Stimulated activated CD4-positive, alpha-beta T cell treated with anti-CD3 and anti-CD28 coated beads, Interleukin-4, amount 100 ng/mL, for 48 hours (primary cell): ENCODE data around the gene SCN3A.

Experiments
- DNase-seq, 2 donors: peaks; one replicate each; pipeline ENCODE4 v3.0.0-alpha.2; 2020; ENCODE audit warnings: low read depth in 2 of 2

The SCN3A gene

DNA sequence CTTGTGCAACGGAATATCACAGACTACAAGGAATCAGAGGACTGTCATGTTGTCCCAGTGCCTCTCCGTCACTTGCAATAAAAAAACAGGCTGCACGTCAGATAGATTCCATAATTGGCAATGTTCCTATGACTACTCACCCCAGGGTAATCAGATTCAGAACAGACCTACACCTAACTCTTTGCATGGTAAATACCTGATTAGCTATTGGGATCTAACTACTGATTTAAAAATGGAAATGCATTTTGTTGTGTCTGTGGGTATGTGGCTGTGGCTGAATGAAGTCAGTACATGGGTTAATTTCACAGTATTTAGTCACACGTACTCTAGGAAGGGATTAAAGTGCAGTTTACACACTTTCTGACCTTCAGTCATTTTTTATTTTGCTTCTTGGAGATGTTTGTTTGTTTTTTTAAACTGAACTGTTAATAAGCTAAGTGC lies 91.7 kb downstream of the SCN3A start:
- DNase-seq, result no peak

DNA sequence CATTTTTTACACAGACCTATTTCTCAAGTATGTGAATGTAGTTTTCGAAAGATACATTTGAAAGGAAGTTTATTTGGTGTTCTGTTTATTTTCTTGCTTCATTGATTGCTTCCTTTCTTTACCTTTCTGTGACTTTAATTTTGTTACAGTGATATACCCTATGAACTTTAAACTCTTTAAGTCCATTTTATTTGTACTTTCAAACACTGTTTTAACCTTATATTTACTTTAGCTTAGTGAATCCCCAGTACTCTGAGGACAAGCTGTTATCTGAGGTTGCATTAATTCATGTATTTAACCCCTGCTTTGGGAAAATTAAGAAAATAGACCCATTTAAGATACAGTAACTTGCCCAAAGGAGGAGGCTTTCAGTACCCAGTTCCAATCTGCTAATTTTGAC lies 93.5 kb downstream of the SCN3A start:
- no peak for DNase-seq

DNA sequence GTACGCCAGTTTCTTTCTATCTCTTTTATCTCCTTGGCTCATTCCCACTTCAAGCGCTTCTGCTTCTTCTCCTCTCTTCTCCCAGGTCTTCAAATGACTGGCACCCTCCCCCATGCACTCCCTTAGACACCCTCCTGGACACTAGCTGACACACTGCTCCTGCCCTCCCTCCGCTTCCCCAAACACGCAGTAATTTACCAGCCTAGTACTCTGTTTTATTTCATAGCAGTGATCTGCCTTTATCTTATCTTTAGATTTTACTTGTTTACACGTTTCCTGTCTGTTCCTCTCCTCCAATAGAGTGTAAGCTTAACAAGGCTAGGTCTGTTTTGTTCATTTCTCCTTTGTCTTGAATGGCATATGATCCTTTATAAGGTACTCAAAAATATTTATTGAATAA lies 93.9 kb downstream of the SCN3A start:
- DNase-seq, result no peak

DNA sequence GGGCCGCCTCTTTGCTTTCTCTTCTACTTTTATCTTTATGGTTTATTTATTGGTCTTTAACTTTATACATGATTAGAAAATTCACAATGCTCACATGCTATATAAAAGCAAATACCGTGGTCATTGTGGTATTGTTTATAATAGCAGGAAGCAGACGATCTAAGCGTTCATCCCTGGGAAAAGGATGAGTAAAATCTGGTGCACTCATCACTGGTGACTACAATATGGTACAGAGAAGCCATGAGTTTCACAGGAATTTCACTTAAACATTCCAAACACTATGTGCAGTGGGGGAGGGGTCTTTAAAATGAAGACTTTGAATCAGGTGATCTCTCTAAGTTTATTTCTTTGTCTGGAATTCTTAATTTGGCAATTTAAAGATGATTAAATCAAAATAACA lies 97.9 kb downstream of the SCN3A start:
- DNase-seq, result no peak

DNA sequence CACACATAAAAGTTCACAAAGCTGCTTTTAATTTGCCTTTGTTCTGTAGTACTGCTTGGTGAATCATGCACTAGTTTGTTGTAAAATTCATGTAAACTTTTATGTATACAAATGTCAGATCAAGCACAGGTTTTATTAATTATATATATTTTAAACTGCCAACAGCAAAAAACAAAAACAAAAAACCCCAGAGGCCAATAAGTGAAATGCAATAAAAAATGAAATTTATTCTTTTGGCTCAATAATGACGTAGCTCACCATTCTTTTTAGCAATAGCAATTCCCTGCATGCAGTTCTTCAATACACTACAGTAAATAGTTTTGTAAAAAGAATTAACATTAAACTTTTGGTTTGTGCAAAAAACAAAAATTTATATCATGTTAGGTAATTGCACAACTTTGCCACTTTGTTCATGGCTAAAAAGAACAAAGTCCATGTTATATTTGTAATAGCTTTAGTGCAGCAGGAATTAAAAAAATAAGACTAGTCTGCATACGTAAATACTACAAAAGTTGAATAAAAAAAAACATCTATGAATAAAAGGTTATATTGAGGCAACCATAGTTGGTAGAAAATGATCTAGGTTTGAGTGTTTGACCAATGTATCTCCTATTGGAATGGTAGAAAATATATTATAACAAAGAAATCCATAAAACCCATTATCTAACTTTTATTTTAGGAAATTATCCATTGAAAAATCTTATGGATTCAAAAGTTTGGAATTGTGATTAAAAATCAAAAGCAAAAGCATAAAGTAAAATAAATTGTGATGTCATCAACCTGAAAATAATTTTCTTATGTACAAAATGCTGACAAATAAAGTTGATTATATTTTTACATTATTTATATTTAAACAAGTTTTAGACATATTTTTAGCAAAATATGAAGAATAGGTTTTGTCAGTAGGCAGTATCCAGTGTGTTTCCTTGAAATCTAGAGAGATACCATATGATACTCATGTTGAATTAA lies 115.6 kb downstream of the SCN3A start:
- no peak for DNase-seq

DNA sequence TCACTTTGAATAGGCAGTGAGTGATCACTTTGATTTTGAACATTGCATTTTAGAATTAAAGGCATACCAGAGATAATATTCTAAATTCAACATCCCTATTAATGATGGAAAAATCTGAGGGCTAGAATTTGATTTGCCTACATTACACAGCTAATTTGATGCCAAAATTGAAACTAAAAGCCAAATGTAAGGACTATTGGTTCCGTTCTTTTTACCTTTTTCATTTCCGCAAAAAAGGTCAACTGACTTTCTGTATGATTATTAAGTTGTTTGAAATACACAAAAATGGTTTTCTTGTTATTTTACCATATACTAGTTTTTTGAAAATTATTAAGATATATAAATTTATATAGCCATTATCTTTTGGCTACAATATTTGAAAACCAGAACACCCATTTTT lies 117.5 kb downstream of the SCN3A start:
- no peak for DNase-seq

DNA sequence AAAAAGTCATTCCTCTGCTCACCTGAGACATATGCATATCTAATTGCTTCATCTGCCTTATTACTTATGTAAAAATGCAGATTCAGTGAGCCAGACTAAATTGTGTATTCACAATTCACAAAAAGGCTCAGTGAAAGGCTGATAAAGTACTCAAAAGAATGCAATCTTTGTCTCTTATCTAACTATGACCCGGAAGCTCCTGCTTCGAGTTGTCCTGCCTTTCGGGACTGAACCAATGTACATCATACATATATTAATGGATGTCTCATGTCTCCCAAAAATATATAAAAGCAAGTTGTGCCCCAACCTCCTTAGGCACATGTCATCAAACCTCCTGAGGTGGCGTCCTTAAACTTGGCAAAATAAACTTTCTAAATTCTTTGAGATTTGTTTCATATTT lies 120.5 kb downstream of the SCN3A start:
- no peak for DNase-seq

DNA sequence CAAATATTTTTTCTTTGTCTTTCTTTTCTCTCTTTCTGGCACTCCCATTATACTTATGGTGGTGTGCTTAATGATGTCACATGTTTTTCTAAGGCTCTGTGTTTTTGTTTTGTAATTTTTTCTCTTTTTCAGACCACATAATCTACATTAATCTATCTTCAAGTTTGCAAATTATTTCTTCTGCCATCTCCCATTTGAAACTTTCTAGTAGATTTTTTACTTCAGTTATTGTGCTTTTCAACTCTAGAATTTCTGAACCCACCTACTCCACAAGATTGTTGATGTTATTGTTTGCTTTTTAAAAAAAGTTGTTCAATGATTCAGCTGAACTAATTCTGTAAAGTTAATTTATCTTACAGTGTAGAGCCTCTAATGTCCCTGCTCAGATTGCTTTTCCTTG lies 121.4 kb downstream of the SCN3A start:
- no peak for DNase-seq

DNA sequence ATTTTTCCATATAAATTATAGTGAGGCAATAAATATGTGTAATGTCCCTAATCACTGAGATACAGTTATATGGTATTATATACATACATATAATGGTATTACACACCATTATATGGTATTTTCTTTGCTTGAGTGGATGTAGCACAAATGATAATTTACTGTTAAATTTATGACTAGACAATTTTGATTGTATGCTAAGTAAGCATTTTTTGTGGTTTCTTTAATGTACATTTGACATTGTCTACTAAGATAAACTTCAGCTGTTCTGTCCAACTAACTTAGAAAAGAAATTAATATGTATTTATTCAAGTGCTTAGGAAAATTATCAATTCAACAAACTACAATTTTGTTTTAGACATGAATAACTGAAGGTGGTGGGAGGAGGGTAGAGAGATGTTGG lies 122.6 kb downstream of the SCN3A start:
- DNase-seq, result no peak

DNA sequence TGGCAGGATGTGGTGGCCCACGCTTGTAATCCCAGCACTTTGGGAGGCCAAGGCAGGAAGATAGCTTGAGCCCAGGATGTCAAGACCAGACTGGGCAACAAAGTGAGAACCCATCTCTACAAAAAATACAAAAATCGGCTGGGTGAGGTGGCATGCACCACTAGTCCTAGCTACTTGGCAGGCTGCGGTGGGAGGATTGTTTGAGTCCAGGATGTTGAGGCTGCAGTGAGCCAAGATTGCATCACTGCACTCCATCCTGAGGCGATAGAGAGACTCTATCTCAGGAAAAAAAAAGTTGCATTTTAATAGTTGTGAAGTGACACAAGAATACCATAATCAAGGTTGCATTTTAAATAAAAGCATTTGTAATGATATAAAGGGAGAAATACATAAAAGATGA lies 124.4 kb downstream of the SCN3A start:
- no peak for DNase-seq

DNA sequence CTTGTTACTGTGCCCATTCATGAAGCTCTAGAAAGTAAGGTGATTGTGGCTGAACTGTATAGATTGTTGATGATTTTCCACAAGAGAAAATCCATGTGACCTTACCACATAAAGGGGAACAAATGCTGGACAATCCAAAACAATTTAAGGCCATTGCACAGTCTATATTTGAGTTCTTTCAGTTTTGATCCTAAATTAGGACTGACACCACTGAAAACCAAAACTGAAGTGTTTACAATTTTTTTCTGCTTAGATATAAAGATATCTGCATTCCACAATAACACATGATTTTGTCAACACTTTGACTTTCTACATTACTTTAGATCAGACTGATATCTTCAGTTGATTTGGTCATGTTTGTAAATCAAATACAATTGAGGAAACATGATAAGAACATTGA lies 124.9 kb downstream of the SCN3A start:
- no peak for DNase-seq

DNA sequence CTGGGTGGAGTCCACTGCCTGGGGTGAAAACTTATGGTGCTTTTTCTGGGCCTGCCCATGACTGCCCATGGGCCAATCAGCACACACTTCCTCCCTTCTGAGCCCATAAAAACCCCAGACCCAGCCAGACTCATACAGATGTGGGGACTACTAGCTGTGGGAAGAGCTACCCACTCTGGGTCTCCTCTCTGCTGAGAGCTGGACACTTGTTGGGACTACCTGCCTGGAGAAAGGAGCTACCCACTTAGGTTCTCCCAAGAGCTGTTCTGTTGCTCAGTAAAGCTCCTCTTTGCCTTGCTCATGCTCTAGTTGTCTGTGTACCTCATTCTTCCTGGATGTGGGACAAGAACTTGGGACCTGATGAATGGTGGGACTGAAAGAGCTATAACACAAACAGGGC lies 129.0 kb downstream of the SCN3A start:
- DNase-seq, result no peak

DNA sequence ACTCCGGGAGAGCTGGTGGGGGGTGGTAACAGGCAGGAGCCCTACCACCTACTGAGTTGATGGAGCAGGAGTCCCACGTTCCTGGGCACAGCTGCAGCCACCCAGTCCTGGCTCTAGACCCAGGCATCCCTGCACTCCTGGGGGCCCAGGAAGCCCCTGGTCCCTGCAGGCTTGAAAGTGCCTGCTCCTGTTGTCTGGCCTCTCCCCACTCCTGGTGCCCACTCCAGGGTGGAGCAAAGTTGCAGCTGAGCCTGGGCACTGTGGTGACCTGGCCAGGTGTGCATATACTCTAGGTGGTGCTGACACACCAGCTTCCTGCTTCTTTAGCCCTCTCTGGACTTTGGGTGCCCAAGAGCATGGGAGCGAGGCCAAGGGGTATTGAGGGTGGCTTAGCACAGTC lies 129.5 kb downstream of the SCN3A start:
- DNase-seq, result no peak

DNA sequence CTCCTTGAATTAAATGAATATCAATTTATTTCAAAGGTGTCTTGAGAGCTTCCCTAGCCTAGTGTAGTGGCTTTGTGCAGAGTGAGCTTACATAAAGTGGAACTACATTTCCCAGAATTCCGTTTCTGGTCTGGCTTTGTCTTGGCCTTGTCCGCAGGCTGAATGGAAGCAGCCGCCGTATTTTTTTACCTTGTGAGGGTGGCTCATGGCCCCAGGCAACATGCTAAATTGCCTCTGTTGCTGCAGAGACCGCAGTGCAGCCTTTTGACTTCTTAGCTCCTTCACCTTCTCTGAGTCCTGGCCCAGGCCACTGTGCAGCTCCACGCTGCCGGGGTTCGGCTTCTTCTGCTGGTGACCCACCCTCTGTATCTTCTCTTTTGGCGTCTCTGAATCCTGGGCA lies 133.8 kb downstream of the SCN3A start:
- no peak for DNase-seq

DNA sequence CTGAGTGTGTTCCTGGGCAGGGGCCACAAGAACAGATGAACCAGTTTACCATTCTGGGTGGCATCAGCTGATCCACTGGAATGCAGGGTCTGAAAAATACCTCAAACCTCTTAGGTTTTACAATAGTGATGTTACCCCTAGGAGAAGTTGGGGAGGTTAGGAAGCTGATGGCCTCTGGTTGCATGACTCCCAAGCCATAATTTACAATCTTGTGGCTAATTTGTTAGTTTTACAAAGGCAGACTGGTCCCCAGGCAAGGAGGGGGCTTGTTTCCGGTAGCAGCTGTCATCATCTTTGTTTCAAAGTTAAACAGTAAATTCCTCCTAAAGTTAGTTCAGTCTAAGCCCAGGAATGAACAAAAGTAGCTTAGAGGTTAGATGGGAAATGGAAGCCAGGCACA lies 134.7 kb downstream of the SCN3A start:
- no peak for DNase-seq

DNA sequence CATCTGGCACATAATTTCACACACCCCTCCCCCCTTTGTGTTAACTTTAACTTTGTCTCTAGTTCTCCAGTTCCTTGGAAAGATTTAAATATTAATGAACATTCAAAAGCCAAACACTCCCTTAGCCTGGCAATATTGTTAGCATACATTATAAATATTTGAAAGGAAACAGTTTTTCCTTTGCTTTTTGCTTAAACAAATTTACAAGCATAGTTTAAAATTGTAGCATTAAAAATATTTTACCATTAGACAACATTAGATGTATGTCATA lies 135.4 kb downstream of the SCN3A start:
- no peak for DNase-seq

DNA sequence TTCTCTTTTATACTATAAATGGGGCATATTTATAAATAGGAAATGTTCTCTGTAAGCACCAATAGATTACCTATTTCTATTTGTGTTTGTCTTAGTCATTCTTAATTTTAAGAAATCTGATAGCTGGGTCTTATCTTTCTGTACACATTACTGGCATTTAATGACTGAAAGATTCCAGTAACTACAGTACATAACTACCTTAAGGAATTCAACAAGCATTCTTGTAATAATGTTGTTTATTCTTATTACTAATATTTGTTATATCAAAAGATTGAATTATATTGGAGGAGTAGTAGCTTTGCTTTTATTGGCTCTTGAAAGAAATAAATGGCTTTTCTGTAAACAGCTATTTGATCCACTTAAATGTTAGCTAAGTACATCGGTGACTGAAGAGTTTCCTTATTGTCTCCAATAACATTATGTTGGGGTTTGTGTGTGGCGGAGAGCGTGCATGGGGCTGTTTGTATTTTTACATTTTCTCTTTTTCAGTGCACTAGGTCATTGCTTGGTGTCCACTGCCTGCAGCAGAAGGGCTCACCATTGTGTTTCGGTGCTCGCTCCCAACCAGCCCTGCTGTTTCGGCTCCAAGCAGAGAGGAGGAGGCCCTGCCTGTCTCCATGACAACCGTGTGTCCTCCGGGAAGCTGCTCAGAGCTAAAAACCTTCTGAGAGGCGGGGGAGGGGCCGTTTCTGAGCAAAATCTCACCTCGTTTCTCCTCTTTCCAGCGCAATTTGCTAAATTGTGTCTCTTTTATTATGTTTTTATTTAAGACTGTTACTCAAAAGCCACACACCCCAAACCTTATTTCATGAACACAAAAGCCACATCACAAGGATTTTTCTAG lies 136.0 kb downstream of the SCN3A start:
- DNase-seq, result no peak

DNA sequence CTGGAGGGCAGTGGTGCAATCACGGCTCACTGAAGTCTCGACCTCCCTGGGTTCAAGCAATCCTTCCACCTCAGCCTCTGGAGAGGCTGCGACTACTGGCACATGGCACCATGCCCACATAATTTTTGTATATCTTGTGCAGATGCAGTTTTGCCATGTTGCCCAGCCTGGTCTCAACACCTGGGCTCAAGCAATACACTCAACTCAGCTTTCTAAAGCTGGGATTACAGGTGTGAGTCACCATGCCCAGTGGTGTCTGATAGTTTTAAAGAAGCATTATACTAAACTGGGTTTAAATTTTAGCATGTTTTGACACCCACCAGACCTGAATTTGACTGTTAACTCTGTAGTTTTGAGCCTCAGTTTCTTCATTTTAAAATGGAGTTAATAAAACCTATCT lies 139.1 kb downstream of the SCN3A start:
- no peak for DNase-seq

DNA sequence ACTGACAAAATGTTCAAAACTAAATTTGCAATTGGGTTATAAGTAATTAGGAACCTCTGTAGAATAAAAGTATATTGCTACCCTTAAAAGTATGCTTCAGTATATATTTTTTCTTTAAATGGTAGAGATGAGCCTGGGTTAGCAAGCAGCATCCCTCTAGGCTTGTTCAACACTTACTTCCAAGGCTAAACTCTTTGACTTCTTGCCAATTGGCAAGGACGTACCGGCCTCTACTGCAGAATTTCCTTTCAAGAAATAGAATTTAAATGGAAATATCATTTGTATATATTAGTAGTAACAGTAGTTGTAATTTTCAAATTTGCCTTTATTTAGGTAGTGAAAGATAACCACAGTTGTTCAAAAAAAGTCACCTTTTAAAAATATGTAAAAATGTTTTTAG lies 143.4 kb downstream of the SCN3A start:
- DNase-seq, result no peak

DNA sequence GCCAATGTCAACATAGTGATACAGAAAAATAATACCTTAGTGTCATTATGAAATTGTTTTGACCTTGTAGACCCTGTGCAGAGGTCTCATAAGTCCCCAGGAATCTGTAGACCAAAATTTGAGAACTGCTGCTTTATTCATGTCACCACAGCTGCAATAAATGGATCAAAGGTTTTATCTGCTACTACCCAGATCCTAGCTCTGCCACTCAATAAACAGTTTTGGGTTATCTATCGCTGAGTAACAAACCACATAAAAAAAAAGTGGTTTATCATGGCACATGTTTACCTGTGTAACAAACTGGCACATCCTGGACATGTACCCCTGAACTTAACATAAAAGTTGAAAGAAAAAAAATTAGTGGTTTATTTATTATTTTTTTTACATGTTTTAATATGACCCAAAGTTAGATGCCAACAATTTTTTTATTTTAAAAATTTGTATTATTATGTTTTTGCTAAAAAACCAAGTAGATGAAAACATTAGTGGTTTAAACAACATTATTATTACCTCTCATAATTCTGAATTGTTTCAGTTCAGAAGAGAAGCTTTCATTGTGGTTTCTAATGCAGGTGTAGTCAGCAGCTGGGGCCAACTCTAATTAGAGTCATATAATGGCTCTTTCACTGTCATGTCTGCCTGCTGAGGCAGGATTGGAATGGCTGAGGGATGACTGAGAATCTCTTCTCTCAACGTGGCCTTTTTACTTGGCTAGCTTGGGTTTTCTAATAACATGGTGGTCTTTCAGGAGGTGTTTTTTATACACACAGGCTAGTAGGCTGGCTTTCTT lies 145.2 kb downstream of the SCN3A start:
- no peak for DNase-seq

DNA sequence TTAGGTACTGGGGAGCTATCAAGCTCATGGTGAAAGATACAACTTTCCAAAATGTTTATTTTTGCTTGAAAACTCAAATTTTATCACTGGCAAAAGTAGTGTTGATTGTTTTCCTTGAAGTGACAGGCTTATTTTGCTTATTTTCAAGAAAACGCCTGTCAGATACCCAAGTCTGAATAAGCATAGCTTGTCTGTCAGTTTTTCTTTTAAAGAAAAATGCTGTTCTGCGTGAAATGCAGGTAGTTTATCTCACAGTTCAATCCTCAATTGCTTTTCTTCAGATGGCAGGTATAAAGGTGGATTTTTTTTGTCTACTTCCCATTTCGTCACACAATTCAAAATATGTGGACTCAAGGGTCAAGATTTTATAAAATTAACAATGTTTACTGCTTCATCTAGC lies 145.9 kb downstream of the SCN3A start:
- no peak for DNase-seq

DNA sequence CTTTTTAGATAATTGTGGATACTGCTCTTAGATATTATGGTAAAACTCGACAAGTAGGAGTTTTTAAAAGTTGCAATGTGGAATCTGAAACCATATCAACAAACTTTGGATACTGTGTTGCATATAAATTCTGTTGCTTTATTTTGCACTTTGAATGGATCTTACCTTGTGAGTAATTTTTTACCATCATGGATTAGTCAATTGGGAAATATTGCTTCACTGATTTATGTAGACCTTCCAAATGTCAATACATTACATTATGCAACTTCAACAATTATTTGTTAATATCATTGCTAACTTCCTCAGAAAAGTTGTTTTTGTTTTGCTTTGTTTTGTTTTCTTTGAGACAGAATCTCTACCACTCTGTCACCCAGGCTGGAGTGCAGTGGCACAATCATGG lies 146.5 kb downstream of the SCN3A start:
- DNase-seq, result no peak
